GM13976 (cell line): ENCODE data around the gene POU4F2.

Experiments used
- DNase-seq: peaks from one replicate; pipeline ENCODE4 v3.0.0; 2012; ENCODE audit warnings: low spot score
- CTCF ChIP-seq: IDR thresholded peaks from 2 replicates; pipeline ENCODE4 v1.5.1; 2012; ENCODE audit warnings: borderline replicate concordance, mild to moderate bottlenecking; ENCODE audit not compliant: insufficient read depth; ENCODE audit errors: extremely low read depth, missing control alignments, control extremely low read depth
- in situ Hi-C: fragments of 300-500 bp; cut with MboI; formaldehyde crosslinking; loops from one replicate; pipeline ENCODE4 v1.12.0; 2022; ENCODE audit warnings: low sequenced_read_pairs, mixed read lengths, inconsistent platforms; ENCODE audit not compliant: unreplicated experiment

POU4F2 gene

GRCh38 chr4:146637621-146638332, 916 bp upstream of the POU4F2 start:
- TF ChIP-seq CTCF: no peak
- DNase-seq: no peak
- in situ Hi-C loops: no loop called here

GRCh38 chr4:146638333-146638785, 334 bp upstream of the POU4F2 start:
- TF ChIP-seq CTCF: no peak
- peak; percentile 38 for DNase-seq
- in situ Hi-C loops: no loop called here

GRCh38 chr4:146639506-146639932, 826 bp downstream of the POU4F2 start:
- no peak for TF ChIP-seq CTCF
- DNase-seq: peak; percentile 24
- in situ Hi-C loops: no loop called here

GRCh38 chr4:146640021-146640464, 1.4 kb downstream of the POU4F2 start:
- in situ Hi-C loops: no loop called here
- DNase-seq: no peak
- TF ChIP-seq CTCF: no peak

- no peak for DNase-seq
- in situ Hi-C loops: no loop called here
- TF ChIP-seq CTCF: no peak
Observed at GRCh38 chr4:146640465-146641061, 1.9 kb downstream of the POU4F2 start.

- TF ChIP-seq CTCF: no peak
- DNase-seq: no peak
- in situ Hi-C loops: no loop called here
Observed at GRCh38 chr4:146641762-146642161, 3.1 kb downstream of the POU4F2 start.
